HepG2 (cell line): ENCODE measurements around the gene MUSK. TPM values are rescaled to one million over a fixed set of nuclear protein-coding genes. Genes with fewer than 3 reads are reported as not detected.

Experiments used
- ATAC-seq: fragments of 200-7000 bp; cut with Tn5 transposase; 3 replicates; pipeline ENCODE4 v1.9.1; 2020; ENCODE audit warnings: mild to moderate bottlenecking, moderate library complexity
- BruUV-seq: library from RNA; stranded (reverse); fragments of 400-500 nt; replicated peaks from 2 replicates; lab custom pipeline; 2021; lab: Mats Ljungman, UMichigan
- CTCF ChIA-PET: fragments of 300-600 bp; formaldehyde crosslinking; extraction: SDS; loops from one replicate; lab custom pipeline; 2021; ENCODE audit warnings: low total read pairs, inconsistent platforms, low intra/inter-chr PET ratio; lab: Yijun Ruan, JAX
- POLR2A ChIA-PET: fragments of 350-600 bp; sonication (Branson Sonifier 250); formaldehyde crosslinking; loops from one replicate; lab custom pipeline; 2020; ENCODE audit warnings: antibody characterized with exemption, inconsistent platforms; lab: Yijun Ruan, JAX
- DNase-seq: peaks from one replicate; pipeline ENCODE4 v3.0.0-alpha.2; 2015; ENCODE audit warnings: low spot score
- FAIRE-seq: peaks from 3 replicates; lab custom pipeline; 2011; peaks lifted over from hg19 to GRCh38; lab: Jason Lieb, UNC
- H2AFZ ChIP-seq: one replicate; pipeline ENCODE4 v1.6.1; 2011; ENCODE audit warnings: low read length, inconsistent platforms
- H3K27ac ChIP-seq: fragments of 300-600 bp; 3 replicates; pipeline ENCODE4 v1.8.0; 2011; ENCODE audit warnings: mixed run types, mild to moderate bottlenecking, mixed read lengths, low read length, inconsistent platforms; ENCODE audit not compliant: insufficient read depth; ENCODE audit errors: extremely low read length
- H3K27me3 ChIP-seq, 2 experiments: fragments of 200-600 bp in 1 of 2; 2 replicates in 1 of 2; 3 replicates in 1 of 2; pipeline versions ENCODE4 v1.6.0 to v1.8.0; 2011; ENCODE audit warnings: low read length in 2 of 2, mild to moderate bottlenecking in 2 of 2, moderate library complexity in 2 of 2, inconsistent platforms in 1 of 2; ENCODE audit not compliant: insufficient read depth in 2 of 2, control insufficient read depth in 1 of 2
- H3K36me3 ChIP-seq, 2 experiments: fragments of 200-600 bp in 1 of 2; replicated peaks in 1 of 2; 2 replicates in 1 of 2; 3 replicates in 1 of 2; pipeline versions ENCODE4 v1.5.1 to v1.8.0; 2011; ENCODE audit warnings: low read length in 2 of 2, inconsistent platforms in 1 of 2; ENCODE audit not compliant: insufficient read depth in 2 of 2, control insufficient read depth in 1 of 2
- H3K4me1 ChIP-seq: 2 replicates; pipeline ENCODE4 v1.5.1; 2012; ENCODE audit warnings: low read length, inconsistent platforms; ENCODE audit not compliant: insufficient read depth
- H3K4me2 ChIP-seq: 2 replicates; pipeline ENCODE4 v1.6.0; 2011; ENCODE audit warnings: low read depth, low read length, inconsistent platforms
- H3K4me3 ChIP-seq, 3 experiments: fragments of 200-600 bp in 1 of 3; sonication (generic), shearing (Covaris generic) in 1 of 3; replicated peaks in 1 of 3; 2 replicates each; pipeline ENCODE4 v1.5.1; 2011 to 2016; ENCODE audit warnings: low read length in 3 of 3, inconsistent platforms in 2 of 3, low read depth in 2 of 3, mild to moderate bottlenecking in 2 of 3, control low read depth in 1 of 3, mixed read lengths in 1 of 3; ENCODE audit not compliant: insufficient read depth in 1 of 3
- H3K79me2 ChIP-seq: one replicate; pipeline ENCODE4 v1.6.1; 2011; ENCODE audit warnings: low read length, inconsistent platforms; ENCODE audit not compliant: insufficient read depth
- H3K9ac ChIP-seq: 2 replicates; pipeline ENCODE4 v1.6.0; 2011; ENCODE audit warnings: mild to moderate bottlenecking, low read depth, low read length, inconsistent platforms; ENCODE audit not compliant: insufficient read depth
- H3K9me3 ChIP-seq: 2 replicates; pipeline ENCODE4 v1.5.1; 2012; ENCODE audit warnings: mild to moderate bottlenecking, low read length
- H4K20me1 ChIP-seq: 2 replicates; pipeline ENCODE4 v1.6.0; 2011; ENCODE audit warnings: inconsistent platforms, mild to moderate bottlenecking, low read length, moderate library complexity; ENCODE audit not compliant: insufficient read depth
- CBX2 ChIP-seq, 2 experiments: fragments of 200-600 bp in 1 of 2; sonication (generic); formaldehyde crosslinking in 1 of 2; IDR thresholded peaks; 2 replicates each; pipeline versions ENCODE4 v1.7.0 to v1.8.1; 2018 to 2022; ENCODE audit warnings: low read depth in 2 of 2, low read length in 1 of 2, mild to moderate bottlenecking in 1 of 2, missing genetic modification reagents in 1 of 2
- KDM4B ChIP-seq: sonication (generic); formaldehyde crosslinking; IDR thresholded peaks from 2 replicates; pipeline ENCODE4 v1.4.0; 2020; ENCODE audit warnings: missing genetic modification reagents
- MLLT10 ChIP-seq: sonication (generic); formaldehyde crosslinking; IDR thresholded peaks from 2 replicates; pipeline ENCODE4 v1.4.0; 2020; ENCODE audit warnings: missing genetic modification reagents
- ZC3H13 ChIP-seq: sonication (generic); formaldehyde crosslinking; IDR thresholded peaks from 2 replicates; pipeline ENCODE4 v1.8.1; 2023; ENCODE audit warnings: mild to moderate bottlenecking, missing genetic modification reagents, moderate library complexity
- ZNF224 ChIP-seq: sonication (generic); formaldehyde crosslinking; IDR thresholded peaks from 2 replicates; pipeline ENCODE4 v1.5.0; 2020; ENCODE audit warnings: mild to moderate bottlenecking, missing genetic modification reagents
- ZNF234 ChIP-seq: sonication (generic); formaldehyde crosslinking; conservative IDR thresholded peaks from 2 replicates; pipeline ENCODE4 v1.5.1; 2020; ENCODE audit warnings: mild to moderate bottlenecking, missing genetic modification reagents
- ZNF264 ChIP-seq: sonication (generic); formaldehyde crosslinking; IDR thresholded peaks from 2 replicates; pipeline ENCODE4 v1.4.0; 2020; ENCODE audit warnings: missing genetic modification reagents
- ZNF563 ChIP-seq: sonication (generic); formaldehyde crosslinking; IDR thresholded peaks from 2 replicates; pipeline ENCODE4 v1.8.0; 2022; ENCODE audit warnings: mild to moderate bottlenecking, moderate library complexity, missing genetic modification reagents
- ZNF598 ChIP-seq: sonication (generic); formaldehyde crosslinking; IDR thresholded peaks from 2 replicates; pipeline ENCODE4 v1.5.1; 2020; ENCODE audit warnings: mild to moderate bottlenecking, missing genetic modification reagents, borderline replicate concordance
- ZNF644 ChIP-seq: IDR thresholded peaks from 2 replicates; pipeline ENCODE4 v1.6.1; 2016; ENCODE audit warnings: low read depth
- ZNF724P ChIP-seq: sonication (generic); formaldehyde crosslinking; IDR thresholded peaks from 2 replicates; pipeline ENCODE4 v1.8.0; 2022; ENCODE audit warnings: missing genetic modification reagents, borderline replicate concordance
- WGBS: methylation state at CpG from one replicate; pipeline ENCODE4 v1.1.6; 2017; ENCODE audit warnings: low lambda C conversion rate; 5-methylcytosine and 5-hydroxymethylcytosine counted together
- in situ Hi-C: cut with HindIII; loops from 2 replicates; pipeline ENCODE4 v1.10.0; 2017; ENCODE audit warnings: low pct_unique_long_range_greater_than_20kb; ENCODE audit not compliant: extremely low pct_ligation_motif_present
- intact Hi-C: fragments of 100-400 bp; cut with micrococcal nuclease; formaldehyde crosslinking; loops from one replicate; pipeline ENCODE4 v1.10.0; 2022; ENCODE audit not compliant: unreplicated experiment
- polyA plus RNA-seq, 8 experiments: library from polyadenylated mRNA; depleted of rRNA in 3 of 8; stranded (reverse) in 7 of 8; unstranded in 1 of 8; fragments of >200 nt; fragmentation: Illumina TruSeq in 4 of 8; extraction: Trizol in 4 of 8; gene quantifications; 2 replicates each; pipeline versions ENCODE4 v1.2.1 to v1.2.3, GENCODE V29; 2011 to 2016; ENCODE audit warnings: low read depth in 4 of 8, missing spikeins in 1 of 8, mixed read lengths in 1 of 8; ENCODE audit not compliant: insufficient read depth in 1 of 8
- total RNA-seq, 5 experiments: library from RNA; depleted of rRNA; stranded (reverse); fragments of >200 nt; fragmentation: Illumina TruSeq; extraction: Trizol; gene quantifications; 2 replicates each; pipeline ENCODE4 v1.2.3, GENCODE V29; 2016; ENCODE audit warnings: low read depth in 1 of 5
- TF ChIP-seq, protein P1 (sequence below), 2 experiments: fragments of 450-650 bp in 1 of 2; sonication (generic) in 1 of 2; formaldehyde crosslinking; IDR thresholded peaks; 2 replicates each; pipeline versions ENCODE4 v1.5.0 to v1.8.0; 2020 to 2022; ENCODE audit warnings: mild to moderate bottlenecking in 1 of 2, missing genetic modification reagents in 1 of 2
- TF ChIP-seq, protein P2 (sequence below): sonication (generic); formaldehyde crosslinking; IDR thresholded peaks from 2 replicates; pipeline ENCODE4 v1.9.0; 2021; ENCODE audit warnings: missing genetic modification reagents, mild to moderate bottlenecking, borderline replicate concordance
- TF ChIP-seq, protein P3 (sequence below): IDR thresholded peaks from 2 replicates; pipeline ENCODE4 v1.6.1; 2016; ENCODE audit warnings: control low read depth
- TF ChIP-seq, protein P4 (sequence below): sonication (generic); formaldehyde crosslinking; IDR thresholded peaks from 2 replicates; pipeline ENCODE4 v1.4.0; 2020; ENCODE audit warnings: missing genetic modification reagents, borderline replicate concordance
- TF ChIP-seq, protein P5 (sequence below): sonication (generic); formaldehyde crosslinking; conservative IDR thresholded peaks from 2 replicates; pipeline ENCODE4 v1.8.1; 2023; ENCODE audit warnings: missing genetic modification reagents

Gene MUSK
- total and polyA plus RNA-seq, 2 of the 13 experiments (the other 11 are each of a cell fraction or from before 2014, with no cell fraction given): not detected

DNA sequence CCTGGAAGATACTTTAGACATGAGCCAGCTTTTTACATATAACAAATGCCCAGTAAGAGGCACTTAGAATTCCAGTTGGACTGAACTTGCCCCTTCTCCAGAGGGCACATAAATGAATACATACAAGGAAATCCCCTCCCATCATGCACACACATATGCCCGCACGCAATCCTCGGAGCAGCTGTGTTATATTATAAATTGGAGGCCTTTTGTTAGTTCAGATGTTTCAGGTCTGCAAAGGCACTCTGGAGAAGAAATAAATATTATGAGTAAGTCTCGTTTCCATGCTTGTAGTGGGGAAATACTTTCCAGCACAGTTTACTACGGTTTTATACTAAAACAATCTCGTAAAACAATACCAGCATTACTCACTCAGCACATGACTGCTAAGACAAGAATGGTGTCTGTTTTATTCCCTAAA lies 17.6 kb upstream of the MUSK start:
- Histone ChIP-seq H3K36me3 (no peaks in the 10 kb centered on the region), H3K4me2 (no peak overlapping the region), H4K20me1 (no peaks in the 10 kb centered on the region), H3K9ac (no peak overlapping the region), H3K27ac (no peak overlapping the region), H2AFZ (no peak overlapping the region), H3K9me3 (no peaks in the 10 kb centered on the region), H3K4me1 (no peaks in the 10 kb centered on the region), H3K27me3 (no peaks in the 10 kb centered on the region; a peak in 1 of 5 replicates), H3K79me2 (no peaks in the 10 kb centered on the region), H3K4me3 (no peak overlapping the region)
- DNase-seq: no peak
- intact Hi-C loops (no loop called here), in situ Hi-C loops (no loop called here)
- ChIA-PET POLR2A (no interaction called here), CTCF (no interaction called here)
- FAIRE-seq: no peak
- ATAC-seq: no peak
- BruUV-seq: no TSS peak
- WGBS: 22% methylated on average over 6 of the region's 6 CpGs
- no peak for TF ChIP-seq ZNF563 (CRISPR knock-in tag)
- no peak for TF ChIP-seq ZNF644 (CRISPR knock-in tag)
- TF ChIP-seq ZNF598 (CRISPR knock-in tag): no peak
- TF ChIP-seq, protein P1, sequence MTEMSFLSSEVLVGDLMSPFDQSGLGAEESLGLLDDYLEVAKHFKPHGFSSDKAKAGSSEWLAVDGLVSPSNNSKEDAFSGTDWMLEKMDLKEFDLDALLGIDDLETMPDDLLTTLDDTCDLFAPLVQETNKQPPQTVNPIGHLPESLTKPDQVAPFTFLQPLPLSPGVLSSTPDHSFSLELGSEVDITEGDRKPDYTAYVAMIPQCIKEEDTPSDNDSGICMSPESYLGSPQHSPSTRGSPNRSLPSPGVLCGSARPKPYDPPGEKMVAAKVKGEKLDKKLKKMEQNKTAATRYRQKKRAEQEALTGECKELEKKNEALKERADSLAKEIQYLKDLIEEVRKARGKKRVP (CRISPR knock-in tag; IDR thresholded peaks at IDR 0.05): no peak
- TF ChIP-seq, protein P2, sequence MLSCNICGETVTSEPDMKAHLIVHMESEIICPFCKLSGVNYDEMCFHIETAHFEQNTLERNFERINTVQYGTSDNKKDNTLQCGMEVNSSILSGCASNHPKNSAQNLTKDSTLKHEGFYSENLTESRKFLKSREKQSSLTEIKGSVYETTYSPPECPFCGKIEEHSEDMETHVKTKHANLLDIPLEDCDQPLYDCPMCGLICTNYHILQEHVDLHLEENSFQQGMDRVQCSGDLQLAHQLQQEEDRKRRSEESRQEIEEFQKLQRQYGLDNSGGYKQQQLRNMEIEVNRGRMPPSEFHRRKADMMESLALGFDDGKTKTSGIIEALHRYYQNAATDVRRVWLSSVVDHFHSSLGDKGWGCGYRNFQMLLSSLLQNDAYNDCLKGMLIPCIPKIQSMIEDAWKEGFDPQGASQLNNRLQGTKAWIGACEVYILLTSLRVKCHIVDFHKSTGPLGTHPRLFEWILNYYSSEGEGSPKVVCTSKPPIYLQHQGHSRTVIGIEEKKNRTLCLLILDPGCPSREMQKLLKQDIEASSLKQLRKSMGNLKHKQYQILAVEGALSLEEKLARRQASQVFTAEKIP (CRISPR knock-in tag): no peak
- TF ChIP-seq ZNF224 (CRISPR knock-in tag): no peak
- TF ChIP-seq, protein P3, sequence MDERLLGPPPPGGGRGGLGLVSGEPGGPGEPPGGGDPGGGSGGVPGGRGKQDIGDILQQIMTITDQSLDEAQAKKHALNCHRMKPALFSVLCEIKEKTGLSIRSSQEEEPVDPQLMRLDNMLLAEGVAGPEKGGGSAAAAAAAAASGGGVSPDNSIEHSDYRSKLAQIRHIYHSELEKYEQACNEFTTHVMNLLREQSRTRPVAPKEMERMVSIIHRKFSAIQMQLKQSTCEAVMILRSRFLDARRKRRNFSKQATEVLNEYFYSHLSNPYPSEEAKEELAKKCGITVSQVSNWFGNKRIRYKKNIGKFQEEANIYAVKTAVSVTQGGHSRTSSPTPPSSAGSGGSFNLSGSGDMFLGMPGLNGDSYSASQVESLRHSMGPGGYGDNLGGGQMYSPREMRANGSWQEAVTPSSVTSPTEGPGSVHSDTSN (CRISPR knock-in tag): no peak
- TF ChIP-seq CBX2 (IDR thresholded peaks at IDR 0.05; ENCODE audit: low read depth, low read length): no peak
- TF ChIP-seq CBX2 (CRISPR knock-in tag; IDR thresholded peaks at IDR 0.05; ENCODE audit: low read depth): no peak
- TF ChIP-seq KDM4B (CRISPR knock-in tag): no peak
- no peak for TF ChIP-seq ZNF724P
- TF ChIP-seq MLLT10: no peak
- no peak for TF ChIP-seq ZC3H13 (CRISPR knock-in tag)
- TF ChIP-seq ZNF234 (CRISPR knock-in tag): no peak
- TF ChIP-seq, protein P4, sequence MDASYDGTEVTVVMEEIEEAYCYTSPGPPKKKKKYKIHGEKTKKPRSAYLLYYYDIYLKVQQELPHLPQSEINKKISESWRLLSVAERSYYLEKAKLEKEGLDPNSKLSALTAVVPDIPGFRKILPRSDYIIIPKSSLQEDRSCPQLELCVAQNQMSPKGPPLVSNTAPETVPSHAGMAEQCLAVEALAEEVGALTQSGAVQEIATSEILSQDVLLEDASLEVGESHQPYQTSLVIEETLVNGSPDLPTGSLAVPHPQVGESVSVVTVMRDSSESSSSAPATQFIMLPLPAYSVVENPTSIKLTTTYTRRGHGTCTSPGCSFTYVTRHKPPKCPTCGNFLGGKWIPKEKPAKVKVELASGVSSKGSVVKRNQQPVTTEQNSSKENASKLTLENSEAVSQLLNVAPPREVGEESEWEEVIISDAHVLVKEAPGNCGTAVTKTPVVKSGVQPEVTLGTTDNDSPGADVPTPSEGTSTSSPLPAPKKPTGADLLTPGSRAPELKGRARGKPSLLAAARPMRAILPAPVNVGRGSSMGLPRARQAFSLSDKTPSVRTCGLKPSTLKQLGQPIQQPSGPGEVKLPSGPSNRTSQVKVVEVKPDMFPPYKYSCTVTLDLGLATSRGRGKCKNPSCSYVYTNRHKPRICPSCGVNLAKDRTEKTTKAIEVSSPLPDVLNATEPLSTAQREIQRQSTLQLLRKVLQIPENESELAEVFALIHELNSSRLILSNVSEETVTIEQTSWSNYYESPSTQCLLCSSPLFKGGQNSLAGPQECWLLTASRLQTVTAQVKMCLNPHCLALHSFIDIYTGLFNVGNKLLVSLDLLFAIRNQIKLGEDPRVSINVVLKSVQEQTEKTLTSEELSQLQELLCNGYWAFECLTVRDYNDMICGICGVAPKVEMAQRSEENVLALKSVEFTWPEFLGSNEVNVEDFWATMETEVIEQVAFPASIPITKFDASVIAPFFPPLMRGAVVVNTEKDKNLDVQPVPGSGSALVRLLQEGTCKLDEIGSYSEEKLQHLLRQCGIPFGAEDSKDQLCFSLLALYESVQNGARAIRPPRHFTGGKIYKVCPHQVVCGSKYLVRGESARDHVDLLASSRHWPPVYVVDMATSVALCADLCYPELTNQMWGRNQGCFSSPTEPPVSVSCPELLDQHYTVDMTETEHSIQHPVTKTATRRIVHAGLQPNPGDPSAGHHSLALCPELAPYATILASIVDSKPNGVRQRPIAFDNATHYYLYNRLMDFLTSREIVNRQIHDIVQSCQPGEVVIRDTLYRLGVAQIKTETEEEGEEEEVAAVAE: no peak
- TF ChIP-seq, protein P5, sequence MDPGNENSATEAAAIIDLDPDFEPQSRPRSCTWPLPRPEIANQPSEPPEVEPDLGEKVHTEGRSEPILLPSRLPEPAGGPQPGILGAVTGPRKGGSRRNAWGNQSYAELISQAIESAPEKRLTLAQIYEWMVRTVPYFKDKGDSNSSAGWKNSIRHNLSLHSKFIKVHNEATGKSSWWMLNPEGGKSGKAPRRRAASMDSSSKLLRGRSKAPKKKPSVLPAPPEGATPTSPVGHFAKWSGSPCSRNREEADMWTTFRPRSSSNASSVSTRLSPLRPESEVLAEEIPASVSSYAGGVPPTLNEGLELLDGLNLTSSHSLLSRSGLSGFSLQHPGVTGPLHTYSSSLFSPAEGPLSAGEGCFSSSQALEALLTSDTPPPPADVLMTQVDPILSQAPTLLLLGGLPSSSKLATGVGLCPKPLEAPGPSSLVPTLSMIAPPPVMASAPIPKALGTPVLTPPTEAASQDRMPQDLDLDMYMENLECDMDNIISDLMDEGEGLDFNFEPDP (CRISPR knock-in tag): no peak
- TF ChIP-seq ZNF264 (CRISPR knock-in tag): no peak
